ENCODE measurements around the gene LDB2.

GRCh38 chr4:16466581-16466980 lies 431.9 kb downstream of the LDB2 start:
- TF ChIP-seq EZH2 (IDR thresholded peaks at IDR 0.05; ENCODE audit: low read length, missing control alignments) (no peak), CTCF (conservative IDR thresholded peaks at IDR 0.05 in 1 of 2, IDR thresholded peaks at IDR 0.05 in 1 of 2; ENCODE audit: low read depth in 1 of 2, low read length in 2 of 2) (no peak)
